ENCODE data around the gene DDX43.
"Not testable (repeated sequence)": the region's sequence is repeated elsewhere in the genome, so short reads cannot be mapped to it uniquely, and the experiment has no call there.

DDX43 gene

GRCh38 chr6:73388800-73389512 lies 5.7 kb upstream of the DDX43 start:
- peak; percentile 8 for DNase-seq (ENCODE audit: low read depth)

GRCh38 chr6:73389854-73390253 lies 4.8 kb upstream of the DDX43 start:
- no peak for DNase-seq (ENCODE audit: low read depth)

DNA sequence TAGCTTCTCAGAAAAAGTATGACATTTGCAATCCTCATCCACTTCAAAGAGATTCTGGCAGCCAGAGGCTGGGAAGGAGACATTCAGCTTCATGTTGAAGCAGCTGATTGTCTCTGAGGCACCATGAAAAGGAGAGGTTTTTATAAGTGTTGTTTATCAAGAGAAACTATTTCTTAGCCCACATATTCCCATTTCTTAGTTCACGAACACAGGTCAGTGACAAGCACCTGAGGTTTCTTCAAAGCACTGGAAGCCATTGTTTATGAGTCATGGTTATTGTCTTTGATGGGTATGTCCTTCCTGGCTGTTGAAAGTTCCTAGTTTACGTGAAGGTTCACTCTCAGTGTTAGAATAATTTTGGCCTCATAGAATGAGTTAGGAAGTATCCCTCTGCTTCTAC lies 3.0 kb upstream of the DDX43 start:
- no peak for DNase-seq (ENCODE audit: low read depth)

DNA sequence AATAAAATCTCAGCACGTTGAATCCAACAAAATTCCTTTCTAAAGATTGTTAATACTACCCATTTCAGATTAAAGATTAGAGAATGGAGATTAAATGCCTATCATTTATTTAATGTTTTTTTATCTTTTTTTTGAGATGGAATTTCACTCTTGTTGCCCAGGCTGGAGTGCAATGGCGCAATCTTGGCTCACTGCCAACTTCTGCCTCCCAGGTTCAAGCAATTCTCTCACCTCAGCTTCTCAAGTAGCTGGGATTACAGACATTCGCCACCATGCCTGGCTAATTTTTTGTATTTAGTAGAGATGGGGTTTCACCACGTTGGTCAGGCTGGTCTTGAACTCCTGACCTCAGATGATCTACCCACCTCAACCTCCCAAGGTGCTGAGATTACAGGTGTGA lies 2.4 kb upstream of the DDX43 start:
- DNase-seq (ENCODE audit: low read depth) = not testable (repeated sequence)

DNA sequence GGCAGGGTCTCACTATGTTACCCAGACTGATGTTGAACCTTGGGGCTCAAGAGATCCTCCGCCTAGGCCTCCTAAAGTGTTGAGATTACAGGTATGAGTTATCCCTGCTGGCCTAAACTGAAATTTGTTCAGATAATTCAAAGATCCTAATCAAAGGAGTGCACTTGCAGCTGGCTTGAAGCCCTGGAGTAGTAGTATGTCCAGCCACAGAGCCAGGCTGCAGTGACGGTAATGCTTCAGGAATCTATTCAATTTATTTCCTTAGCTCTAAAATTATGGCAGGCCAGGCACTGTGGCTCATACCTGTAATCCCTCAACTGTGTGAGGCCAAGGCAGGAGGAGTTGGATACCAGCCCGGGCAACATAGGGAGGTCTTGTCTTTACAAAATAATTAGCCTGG lies 1.4 kb upstream of the DDX43 start:
- DNase-seq (ENCODE audit: low read depth) = no peak

GRCh38 chr6:73395875-73396274 lies 1.2 kb downstream of the DDX43 start:
- no peak for DNase-seq (ENCODE audit: low read depth)

- DNase-seq (ENCODE audit: low read depth) = no peak
Measured at GRCh38 chr6:73400656-73401055, 6.0 kb downstream of the DDX43 start.

DNA sequence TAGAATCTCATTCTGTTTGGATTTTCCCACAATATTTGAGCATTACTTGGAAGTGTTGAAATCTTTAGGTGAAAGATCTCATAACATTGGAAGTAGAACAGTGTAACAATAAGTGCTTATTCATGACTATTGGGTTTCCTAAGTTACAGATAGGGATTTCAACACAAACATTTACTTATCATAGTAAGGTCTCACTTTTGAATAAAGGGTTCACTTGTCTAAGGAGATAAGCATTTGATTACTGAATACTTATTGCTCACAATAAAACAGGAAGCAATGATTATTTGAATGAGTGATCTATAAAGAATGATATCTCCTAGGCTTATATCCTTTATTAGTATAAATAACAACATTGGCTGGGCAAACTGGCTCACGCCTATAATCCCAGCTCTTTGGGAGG lies 14.8 kb downstream of the DDX43 start:
- no peak for DNase-seq (ENCODE audit: low read depth)

- no peak for DNase-seq (ENCODE audit: low read depth)
Measured at GRCh38 chr6:73413102-73413501, 18.5 kb downstream of the DDX43 start.

- no peak for DNase-seq (ENCODE audit: low read depth)
Measured at GRCh38 chr6:73418081-73418741, 23.6 kb downstream of the DDX43 start.

- no peak for DNase-seq (ENCODE audit: low read depth)
Measured at GRCh38 chr6:73421534-73421933, 26.9 kb downstream of the DDX43 start.

- no peak for DNase-seq (ENCODE audit: low read depth)
Measured at GRCh38 chr6:73435236-73435635, 40.6 kb downstream of the DDX43 start.

GRCh38 chr6:73443555-73443954 lies 48.9 kb downstream of the DDX43 start:
- no peak for DNase-seq (ENCODE audit: low read depth)

GRCh38 chr6:73451223-73452106 lies 56.8 kb downstream of the DDX43 start:
- no peak for DNase-seq (ENCODE audit: low read depth)

DNA sequence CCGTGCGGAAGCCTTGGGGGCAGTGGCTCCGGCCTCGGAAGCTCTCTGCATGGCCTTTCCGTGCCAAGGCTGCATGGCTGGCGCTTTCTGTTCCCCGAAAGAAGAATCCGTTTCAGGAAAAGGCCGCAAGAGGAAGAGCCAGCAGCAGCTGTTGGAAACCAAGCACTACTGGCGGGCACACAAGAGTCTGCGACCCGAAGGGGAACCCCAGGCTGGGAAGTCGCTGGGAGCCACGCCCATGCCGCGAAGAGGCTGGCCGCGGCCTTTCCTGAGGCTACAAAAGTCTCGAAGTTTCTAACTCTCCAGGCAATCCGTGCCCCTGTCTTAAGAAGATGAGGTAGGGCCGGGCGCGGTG lies 57.5 kb downstream of the DDX43 start, which contains the start of gene CGAS:
TSS of gene CGAS (minus strand) at position 191 of the 355 bp plus-strand sequence. CDS start at position 75, 116 bp downstream.
- DNase-seq (ENCODE audit: low read depth) = no peak

GRCh38 chr6:73455865-73456629 lies 61.4 kb downstream of the DDX43 start:
- no peak for DNase-seq (ENCODE audit: low read depth)

DNA sequence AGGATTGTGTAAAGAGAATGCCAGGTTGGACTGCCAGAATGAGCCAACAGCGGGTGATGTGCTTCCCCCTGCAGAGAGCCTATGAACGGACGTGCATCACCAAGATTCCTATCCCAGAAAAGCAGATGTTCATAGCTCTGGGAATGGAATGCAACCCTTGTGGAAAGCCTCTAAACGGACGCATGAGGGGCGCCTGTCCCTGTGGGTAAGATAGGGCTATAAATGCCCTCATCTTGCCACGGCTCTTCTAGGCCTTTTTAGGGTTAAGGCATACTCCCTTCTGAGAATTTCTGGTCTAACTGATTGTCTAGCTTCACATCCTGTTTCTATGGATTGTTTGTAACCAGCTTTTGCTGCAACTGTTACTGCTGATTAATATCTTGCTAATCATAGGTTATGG lies 64.8 kb downstream of the DDX43 start:
- DNase-seq (ENCODE audit: low read depth) = not testable (repeated sequence)

GRCh38 chr6:73460056-73460455 lies 65.4 kb downstream of the DDX43 start:
- DNase-seq (ENCODE audit: low read depth) = no peak

DNA sequence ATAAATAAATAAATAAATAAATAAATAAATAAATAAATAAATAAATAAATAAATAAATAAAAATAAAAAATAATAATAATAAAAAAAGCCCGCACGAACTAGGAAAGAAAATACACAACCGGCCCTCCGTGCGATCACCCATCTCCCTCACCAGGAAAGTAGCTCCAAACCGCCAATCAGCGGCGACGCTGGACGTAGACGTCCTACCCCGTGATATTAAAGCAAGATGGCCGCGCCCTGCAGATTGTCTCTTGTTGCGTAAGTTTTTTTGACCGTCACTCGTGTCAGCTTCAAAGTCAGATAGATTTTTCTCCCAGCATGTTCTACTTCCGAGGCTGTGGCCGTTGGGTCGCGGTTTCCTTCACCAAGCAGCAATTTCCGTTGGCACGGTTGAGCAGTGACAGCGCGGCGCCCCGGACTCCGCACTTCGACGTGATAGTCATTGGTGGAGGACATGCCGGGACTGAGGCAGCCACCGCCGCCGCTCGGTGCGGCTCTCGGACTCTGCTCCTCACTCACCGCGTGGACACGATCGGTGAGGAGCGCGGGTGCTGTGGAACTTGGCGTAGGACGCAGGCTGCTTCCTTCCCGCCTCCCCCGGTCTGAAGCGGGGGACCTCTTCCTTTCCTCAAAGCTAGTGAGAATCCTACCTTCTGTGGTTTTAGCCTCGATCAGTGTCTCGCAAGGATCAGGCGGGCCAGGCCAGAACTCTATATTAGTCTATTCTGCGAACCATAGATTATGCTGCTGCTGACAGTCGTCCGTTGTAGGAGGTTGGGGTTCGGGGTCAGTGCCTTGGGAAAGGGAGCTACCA lies 67.1 kb downstream of the DDX43 start, which contains the start of gene MTO1:
TSS of gene MTO1 (plus strand) at position 201 of the 814 bp plus-strand sequence. CDS start at position 319, 118 bp downstream.
- peak; percentile 62 for DNase-seq (ENCODE audit: low read depth)
